Colonic mucosa (tissue), 4 donors: Measurements from ENCODE around the gene ITGA3. TPM values are rescaled to one million over a fixed set of nuclear protein-coding genes. Genes with fewer than 3 reads are reported as not detected.

Experiments
- DNase-seq: peaks from one replicate; pipeline ENCODE4 v3.0.0-alpha.2; 2020
- H3K27ac ChIP-seq: fragments of 200-600 bp; one replicate; pipeline ENCODE4 v1.8.0; 2021
- H3K27me3 ChIP-seq: fragments of 200-600 bp; one replicate; pipeline ENCODE4 v1.8.0; 2021
- H3K36me3 ChIP-seq: fragments of 200-600 bp; one replicate; pipeline ENCODE4 v1.8.0; 2021
- H3K4me1 ChIP-seq: fragments of 200-600 bp; one replicate; pipeline ENCODE4 v1.8.0; 2021; ENCODE audit warnings: mild to moderate bottlenecking
- H3K4me3 ChIP-seq: fragments of 200-600 bp; one replicate; pipeline ENCODE4 v1.8.0; 2021
- H3K9ac ChIP-seq, 2 donors: one replicate each; pipeline ENCODE4 v1.7.0; 2013; ENCODE audit warnings: control low read depth in 2 of 2, low read depth in 2 of 2, low read length in 2 of 2
- H3K9me3 ChIP-seq: fragments of 200-600 bp; one replicate; pipeline ENCODE4 v1.8.0; 2021
- CTCF ChIP-seq: fragments of 200-600 bp; IDR thresholded peaks from one replicate; pipeline ENCODE4 v1.8.0; 2022; ENCODE audit warnings: antibody characterized with exemption, mild to moderate bottlenecking
- intact Hi-C: fragments of 100-400 bp; cut with DNase I; formaldehyde crosslinking; loops from one replicate; pipeline ENCODE4 v1.14.1; 2022
- total RNA-seq, 2 donors: library from RNA; stranded (reverse); fragmentation: NEBNext Ultra II Directional in 1 of 2; extraction: Animal tissue kit (Norgen Biotek cat#: 25700) in 1 of 2; gene quantifications; one replicate each; pipeline ENCODE4 v1.2.1, GENCODE V29; 2021
- donor health status: healthy.
- donor health status: DM: no; HTN: no; CAD: no.
- donor health status: DM: no; HTN: no; CAD: no.

Gene ITGA3
- total RNA-seq, 2 donors from 2014 or later = 111 to 116 TPM

- Histone ChIP-seq H3K9me3 (no peaks in the 10 kb centered on the region), H3K4me1 (peaks cover 3% of the 10 kb centered on the region), H3K4me3 (no peak overlapping the region), H3K9ac (no peak overlapping the region), H3K36me3 (no peaks in the 10 kb centered on the region), H3K27ac (no peak overlapping the region), H3K27me3 (no peaks in the 10 kb centered on the region)
- no peak for TF ChIP-seq CTCF
- DNase-seq = no peak
- intact Hi-C loops = no loop called here
These were observed 8.8 kb upstream of the ITGA3 start for GRCh38 chr17:50047083-50047482.

GRCh38 chr17:50047488-50048126 is 8.3 kb upstream of the ITGA3 start:
- Histone ChIP-seq H3K9me3 (no peaks in the 10 kb centered on the region), H3K36me3 (no peaks in the 10 kb centered on the region), H3K27me3 (no peaks in the 10 kb centered on the region), H3K9ac (no peak overlapping the region), H3K4me3 (no peak overlapping the region), H3K4me1 (peaks cover 3% of the 10 kb centered on the region), H3K27ac (no peak overlapping the region)
- intact Hi-C loops = no loop called here
- no peak for TF ChIP-seq CTCF
- DNase-seq = no peak

- no peak overlapping the region for H3K27ac ChIP-seq
- H3K9ac ChIP-seq = no peak overlapping the region
- no peak for DNase-seq
- peaks cover 6% of the 10 kb centered on the region for H3K4me1 ChIP-seq
- no peaks in the 10 kb centered on the region for H3K27me3 ChIP-seq
- H3K9me3 ChIP-seq = no peaks in the 10 kb centered on the region
- no peaks in the 10 kb centered on the region for H3K36me3 ChIP-seq
- no peak overlapping the region for H3K4me3 ChIP-seq
- intact Hi-C loops = no loop called here
- no peak for TF ChIP-seq CTCF
These were observed 7.7 kb upstream of the ITGA3 start for GRCh38 chr17:50048146-50048720.

- H3K27me3 ChIP-seq = no peaks in the 10 kb centered on the region
- no peak overlapping the region for H3K27ac ChIP-seq
- intact Hi-C loops = no loop called here
- H3K4me1 ChIP-seq = peaks cover 5% of the 10 kb centered on the region
- no peaks in the 10 kb centered on the region for H3K9me3 ChIP-seq
- no peak for DNase-seq
- no peak for TF ChIP-seq CTCF
- H3K36me3 ChIP-seq = no peaks in the 10 kb centered on the region
- no peak overlapping the region for H3K4me3 ChIP-seq
- H3K9ac ChIP-seq = no peak overlapping the region
These were observed 6.9 kb upstream of the ITGA3 start for GRCh38 chr17:50048988-50049387.

- TF ChIP-seq CTCF = no peak
- no peaks in the 10 kb centered on the region for H3K9me3 ChIP-seq
- peaks cover 5% of the 10 kb centered on the region for H3K4me1 ChIP-seq
- H3K36me3 ChIP-seq = no peaks in the 10 kb centered on the region
- no peak for DNase-seq
- no peaks in the 10 kb centered on the region for H3K27me3 ChIP-seq
- H3K27ac ChIP-seq = no peak overlapping the region
- no peak overlapping the region for H3K9ac ChIP-seq
- intact Hi-C loops = no loop called here
- H3K4me3 ChIP-seq = no peak overlapping the region
These were observed 6.3 kb upstream of the ITGA3 start for GRCh38 chr17:50049636-50050035.
